Gastroesophageal sphincter (tissue), 4 donors: Measurements from ENCODE around the gene HOXC10. TPM values are rescaled to one million over a fixed set of nuclear protein-coding genes. Genes with fewer than 3 reads are reported as not detected.

ENCODE experiments used
- ATAC-seq: fragments of 150-250 bp; one replicate; pipeline ENCODE4 v1.9.1; 2016; ENCODE audit warnings: mild to moderate bottlenecking, moderate library complexity
- H3K27ac ChIP-seq, 4 donors: fragments of 200-600 bp; sonication (generic) in 3 of 4; 1 replicate in 3 of 4; 2 replicates in 1 of 4; pipeline ENCODE4 v1.5.1; 2016 to 2019
- H3K27me3 ChIP-seq: fragments of 200-600 bp; sonication (generic); one replicate; pipeline ENCODE4 v1.5.1; 2019
- H3K36me3 ChIP-seq, 2 donors: fragments of 200-600 bp; sonication (generic); one replicate each; pipeline ENCODE4 v1.5.1; 2019; ENCODE audit warnings: control low read depth in 1 of 2
- H3K4me1 ChIP-seq, 3 donors: fragments of 200-600 bp; sonication (generic); 1 replicate in 2 of 3; 2 replicates in 1 of 3; pipeline ENCODE4 v1.5.1; 2016 to 2019; ENCODE audit warnings: control low read depth in 2 of 3
- H3K4me3 ChIP-seq, 2 donors: fragments of 200-600 bp; sonication (generic); one replicate each; pipeline ENCODE4 v1.5.1; 2019; ENCODE audit warnings: mild to moderate bottlenecking in 1 of 2, moderate library complexity in 1 of 2
- H3K9me3 ChIP-seq, 3 donors: fragments of 200-600 bp; sonication (generic); one replicate each; pipeline ENCODE4 v1.5.1; 2017 to 2019; ENCODE audit warnings: control low read depth in 2 of 3
- CTCF ChIP-seq, 4 experiments: fragments of 200-600 bp in 2 of 4; fragments of 450-650 bp in 2 of 4; sonication (generic) in 1 of 4; IDR thresholded peaks; one replicate each; pipeline ENCODE4 v1.5.1; 2017 to 2019; ENCODE audit warnings: antibody characterized with exemption in 4 of 4, mild to moderate bottlenecking in 2 of 4, moderate library complexity in 2 of 4
- EP300 ChIP-seq: sonication (generic); formaldehyde crosslinking; IDR thresholded peaks from one replicate; pipeline ENCODE4 v1.6.1; 2017; ENCODE audit warnings: antibody characterized with exemption, mild to moderate bottlenecking
- POLR2A ChIP-seq, 2 donors: fragments of 450-650 bp; IDR thresholded peaks; one replicate each; pipeline ENCODE4 v1.6.1; 2017; ENCODE audit warnings: antibody characterized with exemption in 2 of 2, mild to moderate bottlenecking in 2 of 2, moderate library complexity in 1 of 2
- POLR2AphosphoS5 ChIP-seq: sonication (generic); formaldehyde crosslinking; IDR thresholded peaks from one replicate; pipeline ENCODE4 v1.6.1; 2017; ENCODE audit warnings: antibody characterized with exemption
- WGBS, 2 donors: methylation state at CpG; one replicate each; pipeline ENCODE4 v1.1.5; 2018; ENCODE audit warnings: low coverage in 1 of 2; 5-methylcytosine and 5-hydroxymethylcytosine counted together
- total RNA-seq, 4 donors: library from RNA; depleted of rRNA; stranded (reverse); fragments of >200 nt; gene quantifications; one replicate each; pipeline ENCODE4 v1.1.0, GENCODE V29; 2016

The HOXC10 gene
- total RNA-seq, 4 donors from 2014 or later = not detected

- TF ChIP-seq POLR2A (IDR thresholded peaks at IDR 0.05) = no peak
- no peak for TF ChIP-seq CTCF (IDR thresholded peaks at IDR 0.05)
- TF ChIP-seq EP300 = no peak
- TF ChIP-seq POLR2AphosphoS5 = no peak
- WGBS, 2 donors = 10 to 17% methylated on average over 16 to 18 of the region's 21 CpGs
- Histone ChIP-seq H3K4me1 (peaks cover 0 to 32% (median 14%) of the 10 kb centered on the region in 3 donors), H3K36me3 (no peaks in the 10 kb centered on the region), H3K27ac (no peak overlapping the region), H3K4me3 (no peak overlapping the region), H3K27me3 (peaks cover 100% of the 10 kb centered on the region), H3K9me3 (no peaks in the 10 kb centered on the region)
- ATAC-seq = no peak
These were observed 8.6 kb upstream of the HOXC10 start for GRCh38 chr12:53976172-53976822.

GRCh38 chr12:53976823-53977595 lies 7.9 kb upstream of the HOXC10 start:
- no peak overlapping the region for H3K4me3 ChIP-seq
- TF ChIP-seq EP300 = no peak
- no peak for TF ChIP-seq POLR2AphosphoS5
- no peak for TF ChIP-seq CTCF (IDR thresholded peaks at IDR 0.05)
- no peak for TF ChIP-seq POLR2A (IDR thresholded peaks at IDR 0.05)
- no peaks in the 10 kb centered on the region for H3K36me3 ChIP-seq
- 16% methylated on average over 9 of the region's 9 CpGs for WGBS, 2 donors
- H3K4me1 ChIP-seq = peaks cover 0 to 32% (median 14%) of the 10 kb centered on the region in 3 donors
- no peak overlapping the region for H3K27ac ChIP-seq
- H3K9me3 ChIP-seq = no peaks in the 10 kb centered on the region
- peaks cover 100% of the 10 kb centered on the region for H3K27me3 ChIP-seq
- ATAC-seq = no peak

GRCh38 chr12:53977596-53978445 lies 7.1 kb upstream of the HOXC10 start:
- H3K4me1 ChIP-seq = peaks cover 0 to 30% (median 14%) of the 10 kb centered on the region in 3 donors
- 0 to 3% methylated on average over 7 to 11 of the region's 11 CpGs for WGBS, 2 donors
- H3K27me3 ChIP-seq = peaks cover 100% of the 10 kb centered on the region
- no peaks in the 10 kb centered on the region for H3K36me3 ChIP-seq
- no peak overlapping the region for H3K27ac ChIP-seq
- no peak overlapping the region for H3K4me3 ChIP-seq
- TF ChIP-seq EP300 (no peak), POLR2AphosphoS5 (no peak), CTCF (IDR thresholded peaks at IDR 0.05) (no peak), POLR2A (IDR thresholded peaks at IDR 0.05) (no peak)
- ATAC-seq = no peak
- no peaks in the 10 kb centered on the region for H3K9me3 ChIP-seq

GRCh38 chr12:53978477-53979356 lies 6.2 kb upstream of the HOXC10 start:
- H3K36me3 ChIP-seq = no peaks in the 10 kb centered on the region
- H3K4me1 ChIP-seq = peaks cover 0 to 21% (median 9%) of the 10 kb centered on the region in 3 donors
- ATAC-seq = no peak
- no peak overlapping the region for H3K27ac ChIP-seq
- TF ChIP-seq EP300 = no peak
- TF ChIP-seq POLR2AphosphoS5 = no peak
- no peak for TF ChIP-seq POLR2A (IDR thresholded peaks at IDR 0.05)
- no peak for TF ChIP-seq CTCF (IDR thresholded peaks at IDR 0.05)
- no peaks in the 10 kb centered on the region for H3K9me3 ChIP-seq
- 11 to 13% methylated on average over 8 to 15 of the region's 15 CpGs for WGBS, 2 donors
- H3K27me3 ChIP-seq = peaks cover 100% of the 10 kb centered on the region
- H3K4me3 ChIP-seq = no peak overlapping the region
